ENCODE results near the gene HEATR9.

HEATR9 gene

GRCh38 chr17:35866341-35866950, 2.2 kb downstream of the HEATR9 start:
- DNase-seq (ENCODE audit: low spot score), result no peak

- DNase-seq (ENCODE audit: low spot score), result no peak
These were observed 3.0 kb downstream of the HEATR9 start for GRCh38 chr17:35865412-35866340.

- no peak for DNase-seq (ENCODE audit: low spot score)
These were observed 3.8 kb downstream of the HEATR9 start for GRCh38 chr17:35864853-35865252.

GRCh38 chr17:35856603-35857002, 12.1 kb downstream of the HEATR9 start:
- DNase-seq (ENCODE audit: low spot score), result no peak

- DNase-seq (ENCODE audit: low spot score), result no peak
These were observed 12.7 kb downstream of the HEATR9 start for GRCh38 chr17:35855965-35856364.

- DNase-seq (ENCODE audit: low spot score), result peak; percentile 51
These were observed 19.0 kb downstream of the HEATR9 start for GRCh38 chr17:35849469-35850348.

GRCh38 chr17:35847633-35848373, 20.9 kb downstream of the HEATR9 start:
- DNase-seq (ENCODE audit: low spot score), result no peak

GRCh38 chr17:35847006-35847405, 21.7 kb downstream of the HEATR9 start:
- no peak for DNase-seq (ENCODE audit: low spot score)

GRCh38 chr17:35846055-35846809, 22.5 kb downstream of the HEATR9 start:
- no peak for DNase-seq (ENCODE audit: low spot score)

- no peak for DNase-seq (ENCODE audit: low spot score)
These were observed 24.1 kb downstream of the HEATR9 start for GRCh38 chr17:35844547-35844946.

- DNase-seq (ENCODE audit: low spot score), result no peak
These were observed 25.0 kb downstream of the HEATR9 start for GRCh38 chr17:35843698-35844097.

- no peak for DNase-seq (ENCODE audit: low spot score)
These were observed 26.5 kb downstream of the HEATR9 start for GRCh38 chr17:35842239-35842638.

GRCh38 chr17:35841505-35841904, 27.2 kb downstream of the HEATR9 start:
- DNase-seq (ENCODE audit: low spot score), result no peak

- DNase-seq (ENCODE audit: low spot score), result no peak
These were observed 27.6 kb downstream of the HEATR9 start for GRCh38 chr17:35841101-35841500.

- no peak for DNase-seq (ENCODE audit: low spot score)
These were observed 43.5 kb downstream of the HEATR9 start for GRCh38 chr17:35825206-35825605.

- no peak for DNase-seq (ENCODE audit: low spot score)
These were observed 47.4 kb downstream of the HEATR9 start for GRCh38 chr17:35821308-35821707.

GRCh38 chr17:35819455-35819854, 49.2 kb downstream of the HEATR9 start:
- DNase-seq (ENCODE audit: low spot score), result no peak

- no peak for DNase-seq (ENCODE audit: low spot score)
These were observed 51.5 kb downstream of the HEATR9 start for GRCh38 chr17:35817196-35817595.

- no peak for DNase-seq (ENCODE audit: low spot score)
These were observed 52.0 kb downstream of the HEATR9 start for GRCh38 chr17:35816723-35817122.

GRCh38 chr17:35812456-35812855, 56.2 kb downstream of the HEATR9 start:
- DNase-seq (ENCODE audit: low spot score), result no peak

GRCh38 chr17:35811759-35812158, 56.9 kb downstream of the HEATR9 start:
- DNase-seq (ENCODE audit: low spot score), result no peak

Data from SW480 (cell line).